K562 (cell line): Measurements from ENCODE around the gene CHMP3. TPM values are rescaled to one million over a fixed set of nuclear protein-coding genes. Genes with fewer than 3 reads are reported as not detected.

Source experiments
- ARID1B ChIP-seq: fragments of 450-650 bp; IDR thresholded peaks from 2 replicates; pipeline ENCODE4 v1.6.1; 2016; ENCODE audit warnings: antibody characterized with exemption, mild to moderate bottlenecking, inconsistent platforms
- MTA2 ChIP-seq: fragments of 450-650 bp; IDR thresholded peaks from 2 replicates; pipeline ENCODE4 v1.6.1; 2016; ENCODE audit warnings: low read depth
- NFE2L1 ChIP-seq: fragments of 450-650 bp; IDR thresholded peaks from 2 replicates; pipeline ENCODE4 v1.6.1; 2016; ENCODE audit warnings: missing genetic modification characterization, low read depth, mild to moderate bottlenecking, missing compliant biosample characterization, moderate library complexity, borderline replicate concordance
- ZNF668 ChIP-seq: fragments of 250-450 bp; sonication (Bioruptor Pico); IDR thresholded peaks from 2 replicates; pipeline ENCODE4 v1.8.0; 2022; ENCODE audit warnings: mild to moderate bottlenecking, inconsistent platforms
- polyA plus RNA-seq, 8 experiments: library from polyadenylated mRNA; depleted of rRNA in 4 of 8; stranded (reverse) in 5 of 8; unstranded in 3 of 8; fragments of >200 nt; fragmentation: Nextera tagmentation in 2 of 8; fragmentation: Illumina TruSeq in 1 of 8; extraction: Ambion mirVana in 2 of 8; extraction: Trizol in 1 of 8; gene quantifications; 2 replicates each; pipeline versions ENCODE4 v1.2.1 to v1.2.3, GENCODE V29; 2011 to 2014; ENCODE audit warnings: inconsistent platforms in 1 of 8, missing spikeins in 1 of 8
- total RNA-seq, 7 experiments: library from RNA; depleted of rRNA in 6 of 7; stranded (reverse); fragments of >200 nt in 6 of 7; fragmentation: Illumina TruSeq in 2 of 7; extraction: Trizol in 2 of 7; gene quantifications; 2 replicates each; pipeline versions ENCODE4 v1.2.1 to v1.2.3, GENCODE V29; 2011 to 2021; ENCODE audit warnings: low replicate concordance in 1 of 7
- TF ChIP-seq, protein P1 (sequence below): fragments of 450-650 bp; formaldehyde crosslinking; conservative IDR thresholded peaks from 2 replicates; pipeline ENCODE4 v1.4.0; 2022; ENCODE audit warnings: mild to moderate bottlenecking, missing genetic modification characterization
- TF ChIP-seq, protein P2 (sequence below): sonication (generic); formaldehyde crosslinking; IDR thresholded peaks from 2 replicates; pipeline ENCODE4 v1.8.1; 2023; ENCODE audit warnings: mild to moderate bottlenecking, missing genetic modification reagents
- TF ChIP-seq, protein P3 (sequence below), 2 experiments: fragments of 450-650 bp; IDR thresholded peaks; 2 replicates each; pipeline ENCODE4 v1.6.1; 2018; ENCODE audit warnings: mild to moderate bottlenecking in 2 of 2, low read depth in 1 of 2; ENCODE audit not compliant: partially characterized antibody in 2 of 2
- TF ChIP-seq, protein P4 (sequence below), 2 experiments: fragments of 450-650 bp; IDR thresholded peaks; 2 replicates each; pipeline ENCODE4 v1.6.1; 2016; ENCODE audit warnings: mild to moderate bottlenecking in 2 of 2, borderline replicate concordance in 1 of 2, low read depth in 1 of 2, moderate library complexity in 1 of 2

The CHMP3 gene
- total and polyA plus RNA-seq, 9 of the 15 experiments (the other 6 are each of a cell fraction or from before 2014, with no cell fraction given), result 20.6 to 52.5 (median 31.7) TPM

DNA sequence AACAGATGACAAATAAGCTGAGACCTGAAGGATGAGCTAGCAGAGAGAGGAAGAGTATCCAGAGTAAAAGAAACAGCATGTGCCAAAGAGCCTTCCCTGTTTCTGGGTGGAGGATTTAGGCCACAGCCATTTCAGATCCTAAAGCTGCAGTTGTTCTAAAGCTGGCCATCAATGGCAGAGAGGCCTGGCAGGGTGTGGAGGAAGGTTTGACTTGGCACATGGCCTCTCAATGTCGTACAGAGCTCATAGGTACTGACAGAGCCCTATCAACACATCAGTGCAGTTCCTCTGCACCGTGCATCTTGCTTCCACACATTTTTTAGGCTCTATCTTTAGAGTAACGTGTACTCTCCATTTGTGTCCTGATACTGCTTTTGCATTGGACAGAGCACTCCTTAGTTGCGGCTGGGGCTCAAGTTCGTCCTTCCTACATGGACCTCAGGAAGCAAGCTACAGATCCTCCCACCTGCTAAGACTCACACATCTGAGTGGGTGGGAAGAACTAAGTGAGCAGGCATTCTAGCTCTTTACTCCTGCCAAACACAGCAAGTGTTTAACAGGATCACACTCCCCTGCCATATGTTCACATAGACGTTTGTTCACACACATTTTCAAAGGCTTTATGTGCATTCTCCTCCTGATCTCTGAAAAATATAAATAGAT is 3.0 kb upstream of the CHMP3 start (continued):
- TF ChIP-seq, protein P1, sequence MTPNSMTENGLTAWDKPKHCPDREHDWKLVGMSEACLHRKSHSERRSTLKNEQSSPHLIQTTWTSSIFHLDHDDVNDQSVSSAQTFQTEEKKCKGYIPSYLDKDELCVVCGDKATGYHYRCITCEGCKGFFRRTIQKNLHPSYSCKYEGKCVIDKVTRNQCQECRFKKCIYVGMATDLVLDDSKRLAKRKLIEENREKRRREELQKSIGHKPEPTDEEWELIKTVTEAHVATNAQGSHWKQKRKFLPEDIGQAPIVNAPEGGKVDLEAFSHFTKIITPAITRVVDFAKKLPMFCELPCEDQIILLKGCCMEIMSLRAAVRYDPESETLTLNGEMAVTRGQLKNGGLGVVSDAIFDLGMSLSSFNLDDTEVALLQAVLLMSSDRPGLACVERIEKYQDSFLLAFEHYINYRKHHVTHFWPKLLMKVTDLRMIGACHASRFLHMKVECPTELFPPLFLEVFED (CRISPR knock-in tag), result no peak
- no peak for TF ChIP-seq MTA2
- TF ChIP-seq, protein P2, sequence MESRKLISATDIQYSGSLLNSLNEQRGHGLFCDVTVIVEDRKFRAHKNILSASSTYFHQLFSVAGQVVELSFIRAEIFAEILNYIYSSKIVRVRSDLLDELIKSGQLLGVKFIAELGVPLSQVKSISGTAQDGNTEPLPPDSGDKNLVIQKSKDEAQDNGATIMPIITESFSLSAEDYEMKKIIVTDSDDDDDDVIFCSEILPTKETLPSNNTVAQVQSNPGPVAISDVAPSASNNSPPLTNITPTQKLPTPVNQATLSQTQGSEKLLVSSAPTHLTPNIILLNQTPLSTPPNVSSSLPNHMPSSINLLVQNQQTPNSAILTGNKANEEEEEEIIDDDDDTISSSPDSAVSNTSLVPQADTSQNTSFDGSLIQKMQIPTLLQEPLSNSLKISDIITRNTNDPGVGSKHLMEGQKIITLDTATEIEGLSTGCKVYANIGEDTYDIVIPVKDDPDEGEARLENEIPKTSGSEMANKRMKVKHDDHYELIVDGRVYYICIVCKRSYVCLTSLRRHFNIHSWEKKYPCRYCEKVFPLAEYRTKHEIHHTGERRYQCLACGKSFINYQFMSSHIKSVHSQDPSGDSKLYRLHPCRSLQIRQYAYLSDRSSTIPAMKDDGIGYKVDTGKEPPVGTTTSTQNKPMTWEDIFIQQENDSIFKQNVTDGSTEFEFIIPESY, result no peak
- no peak for TF ChIP-seq ZNF668 (CRISPR knock-in tag)
- no peak for TF ChIP-seq NFE2L1 (tag)
- TF ChIP-seq, protein P3, sequence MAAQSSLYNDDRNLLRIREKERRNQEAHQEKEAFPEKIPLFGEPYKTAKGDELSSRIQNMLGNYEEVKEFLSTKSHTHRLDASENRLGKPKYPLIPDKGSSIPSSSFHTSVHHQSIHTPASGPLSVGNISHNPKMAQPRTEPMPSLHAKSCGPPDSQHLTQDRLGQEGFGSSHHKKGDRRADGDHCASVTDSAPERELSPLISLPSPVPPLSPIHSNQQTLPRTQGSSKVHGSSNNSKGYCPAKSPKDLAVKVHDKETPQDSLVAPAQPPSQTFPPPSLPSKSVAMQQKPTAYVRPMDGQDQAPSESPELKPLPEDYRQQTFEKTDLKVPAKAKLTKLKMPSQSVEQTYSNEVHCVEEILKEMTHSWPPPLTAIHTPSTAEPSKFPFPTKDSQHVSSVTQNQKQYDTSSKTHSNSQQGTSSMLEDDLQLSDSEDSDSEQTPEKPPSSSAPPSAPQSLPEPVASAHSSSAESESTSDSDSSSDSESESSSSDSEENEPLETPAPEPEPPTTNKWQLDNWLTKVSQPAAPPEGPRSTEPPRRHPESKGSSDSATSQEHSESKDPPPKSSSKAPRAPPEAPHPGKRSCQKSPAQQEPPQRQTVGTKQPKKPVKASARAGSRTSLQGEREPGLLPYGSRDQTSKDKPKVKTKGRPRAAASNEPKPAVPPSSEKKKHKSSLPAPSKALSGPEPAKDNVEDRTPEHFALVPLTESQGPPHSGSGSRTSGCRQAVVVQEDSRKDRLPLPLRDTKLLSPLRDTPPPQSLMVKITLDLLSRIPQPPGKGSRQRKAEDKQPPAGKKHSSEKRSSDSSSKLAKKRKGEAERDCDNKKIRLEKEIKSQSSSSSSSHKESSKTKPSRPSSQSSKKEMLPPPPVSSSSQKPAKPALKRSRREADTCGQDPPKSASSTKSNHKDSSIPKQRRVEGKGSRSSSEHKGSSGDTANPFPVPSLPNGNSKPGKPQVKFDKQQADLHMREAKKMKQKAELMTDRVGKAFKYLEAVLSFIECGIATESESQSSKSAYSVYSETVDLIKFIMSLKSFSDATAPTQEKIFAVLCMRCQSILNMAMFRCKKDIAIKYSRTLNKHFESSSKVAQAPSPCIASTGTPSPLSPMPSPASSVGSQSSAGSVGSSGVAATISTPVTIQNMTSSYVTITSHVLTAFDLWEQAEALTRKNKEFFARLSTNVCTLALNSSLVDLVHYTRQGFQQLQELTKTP (IDR thresholded peaks at IDR 0.05; ENCODE audit: low read depth in 1 of 2, partially characterized antibody in 2 of 2), result no peak
- no peak for TF ChIP-seq ARID1B
- TF ChIP-seq, protein P4, sequence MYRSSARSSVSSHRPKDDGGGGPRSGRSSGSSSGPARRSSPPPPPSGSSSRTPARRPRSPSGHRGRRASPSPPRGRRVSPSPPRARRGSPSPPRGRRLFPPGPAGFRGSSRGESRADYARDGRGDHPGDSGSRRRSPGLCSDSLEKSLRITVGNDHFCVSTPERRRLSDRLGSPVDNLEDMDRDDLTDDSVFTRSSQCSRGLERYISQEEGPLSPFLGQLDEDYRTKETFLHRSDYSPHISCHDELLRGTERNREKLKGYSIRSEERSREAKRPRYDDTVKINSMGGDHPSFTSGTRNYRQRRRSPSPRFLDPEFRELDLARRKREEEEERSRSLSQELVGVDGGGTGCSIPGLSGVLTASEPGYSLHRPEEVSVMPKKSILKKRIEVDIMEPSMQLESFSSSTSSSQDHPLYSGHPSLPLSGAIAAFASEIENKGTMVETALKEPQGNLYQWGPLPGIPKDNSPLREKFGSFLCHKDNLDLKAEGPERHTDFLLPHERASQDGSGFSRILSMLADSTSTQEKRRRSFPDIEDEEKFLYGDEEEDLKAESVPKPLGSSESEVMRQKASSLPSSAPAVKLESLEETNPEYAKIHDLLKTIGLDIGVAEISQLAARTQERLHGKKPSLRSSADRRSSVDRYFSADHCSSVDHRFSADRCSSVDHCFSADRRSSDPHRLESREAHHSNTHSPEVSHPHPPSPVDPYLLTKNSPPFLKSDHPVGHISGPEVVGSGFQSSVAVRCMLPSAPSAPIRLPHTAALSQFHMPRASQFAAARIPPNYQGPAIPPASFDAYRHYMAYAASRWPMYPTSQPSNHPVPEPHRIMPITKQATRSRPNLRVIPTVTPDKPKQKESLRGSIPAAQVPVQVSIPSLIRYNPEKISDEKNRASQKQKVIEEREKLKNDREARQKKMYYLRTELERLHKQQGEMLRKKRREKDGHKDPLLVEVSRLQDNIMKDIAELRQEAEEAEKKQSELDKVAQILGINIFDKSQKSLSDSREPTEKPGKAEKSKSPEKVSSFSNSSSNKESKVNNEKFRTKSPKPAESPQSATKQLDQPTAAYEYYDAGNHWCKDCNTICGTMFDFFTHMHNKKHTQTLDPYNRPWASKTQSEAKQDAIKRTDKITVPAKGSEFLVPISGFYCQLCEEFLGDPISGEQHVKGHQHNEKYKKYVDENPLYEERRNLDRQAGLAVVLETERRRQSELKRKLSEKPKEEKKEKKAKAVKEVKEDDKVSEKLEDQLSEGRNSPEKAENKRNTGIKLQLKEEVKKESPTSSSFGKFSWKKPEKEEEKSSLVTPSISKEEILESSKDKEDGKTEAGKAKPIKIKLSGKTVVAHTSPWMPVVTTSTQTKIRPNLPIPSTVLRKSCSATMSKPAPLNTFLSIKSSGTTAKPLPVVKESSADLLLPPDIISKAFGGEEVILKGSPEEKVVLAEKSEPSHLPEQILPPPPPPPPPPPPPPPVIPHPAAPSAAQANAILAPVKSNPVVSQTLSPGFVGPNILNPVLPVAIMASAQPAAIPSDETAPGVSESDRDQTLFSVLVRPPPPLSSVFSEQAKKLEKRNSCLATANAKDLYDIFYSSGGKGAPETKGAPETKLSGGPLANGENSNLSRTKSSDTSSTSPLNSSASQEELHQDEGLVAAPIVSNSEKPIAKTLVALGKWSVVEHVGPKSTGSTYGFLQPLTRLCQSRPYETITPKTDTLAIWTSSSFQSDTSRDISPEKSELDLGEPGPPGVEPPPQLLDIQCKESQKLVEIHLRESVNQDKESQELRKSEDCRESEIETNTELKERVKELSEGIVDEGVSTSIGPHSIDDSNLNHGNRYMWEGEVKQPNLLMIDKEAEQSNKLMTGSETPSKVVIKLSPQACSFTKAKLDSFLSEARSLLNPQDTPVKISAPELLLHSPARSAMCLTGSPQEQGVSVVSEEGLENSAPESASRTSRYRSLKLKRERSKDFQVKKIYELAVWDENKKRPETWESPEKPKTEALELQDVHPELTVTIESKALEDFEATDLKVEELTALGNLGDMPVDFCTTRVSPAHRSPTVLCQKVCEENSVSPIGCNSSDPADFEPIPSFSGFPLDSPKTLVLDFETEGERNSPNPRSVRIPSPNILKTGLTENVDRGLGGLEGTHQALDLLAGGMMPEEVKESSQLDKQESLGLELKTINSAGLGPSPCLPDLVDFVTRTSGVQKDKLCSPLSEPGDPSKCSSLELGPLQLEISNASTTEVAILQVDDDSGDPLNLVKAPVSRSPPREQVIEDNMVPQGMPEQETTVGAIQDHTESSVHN (IDR thresholded peaks at IDR 0.05; ENCODE audit: borderline replicate concordance in 1 of 2, low read depth in 1 of 2), result no peak
